GM18861 (cell line): ENCODE measurements around the gene BACE1.
"Not testable (repeated sequence)": the region's sequence is repeated elsewhere in the genome, so short reads cannot be mapped to it uniquely, and the experiment has no call there.

Source experiments
- ATAC-seq: cut with Tn5 transposase; IDR thresholded peaks from one replicate; pipeline ENCODE4 v1.9.1; 2021; ENCODE audit not compliant: unreplicated experiment

BACE1 gene

DNA sequence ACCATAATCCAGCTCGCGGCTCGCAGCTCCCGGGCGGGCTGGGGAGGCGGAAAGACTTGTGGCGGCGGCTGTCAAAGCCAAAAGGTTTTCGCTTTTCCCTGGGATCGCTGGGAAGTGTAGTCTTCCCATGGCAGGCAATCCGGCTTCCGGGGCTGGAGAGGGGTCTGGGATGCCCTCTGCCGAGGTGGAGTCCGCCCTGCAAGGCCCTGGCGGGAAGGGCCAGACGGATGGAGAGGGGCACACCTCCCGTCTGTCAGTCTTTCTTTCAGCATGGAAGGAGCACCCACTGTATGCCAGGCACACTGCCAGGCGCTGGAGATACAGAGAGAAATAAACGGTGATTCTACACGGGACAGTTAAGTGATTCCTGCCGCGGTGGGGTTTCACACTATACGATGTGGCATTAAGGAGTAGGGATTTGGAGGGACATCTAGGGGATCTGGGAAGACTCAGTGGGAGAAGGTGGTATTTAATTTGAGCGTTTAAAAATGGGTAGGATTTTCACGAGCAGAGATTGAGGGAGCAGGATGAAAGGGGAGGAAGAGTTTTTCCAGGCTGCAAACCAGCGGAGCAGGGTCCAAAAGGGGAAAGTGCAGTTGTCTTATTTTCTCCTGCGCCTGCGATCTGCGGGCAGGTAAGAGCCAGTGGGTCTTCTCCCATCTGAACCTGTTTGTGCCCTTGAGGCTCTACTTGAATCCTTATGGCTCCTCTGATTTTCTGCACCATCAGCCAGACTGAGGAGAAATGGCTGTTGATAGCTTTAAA lies at the start of gene BACE1:
Gene BACE1, minus strand, starts transcription at position 60 of the 765 bp plus-strand sequence. CDS start 461 bp downstream, outside the sequence.
- ATAC-seq = no peak

DNA sequence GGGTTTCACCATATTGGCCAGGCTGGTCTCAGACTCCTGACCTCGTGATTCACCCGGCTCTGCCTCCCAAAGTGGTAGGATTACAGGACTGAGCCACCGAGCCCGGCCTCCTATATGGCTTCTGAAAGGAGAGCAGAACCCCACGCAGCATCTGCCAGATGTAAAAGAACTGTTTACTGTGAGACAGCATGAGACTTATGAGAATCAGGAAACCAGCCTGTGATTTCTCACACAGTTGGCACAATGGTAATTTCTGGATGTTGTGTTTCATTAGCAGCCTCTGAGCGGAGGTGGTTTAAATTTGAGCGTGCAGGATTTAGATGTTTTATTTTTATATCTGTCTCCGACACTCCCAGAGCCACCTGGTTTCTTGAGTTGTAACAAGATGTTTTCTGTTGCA lies 45.4 kb upstream of the BACE1 start:
- ATAC-seq = no peak

DNA sequence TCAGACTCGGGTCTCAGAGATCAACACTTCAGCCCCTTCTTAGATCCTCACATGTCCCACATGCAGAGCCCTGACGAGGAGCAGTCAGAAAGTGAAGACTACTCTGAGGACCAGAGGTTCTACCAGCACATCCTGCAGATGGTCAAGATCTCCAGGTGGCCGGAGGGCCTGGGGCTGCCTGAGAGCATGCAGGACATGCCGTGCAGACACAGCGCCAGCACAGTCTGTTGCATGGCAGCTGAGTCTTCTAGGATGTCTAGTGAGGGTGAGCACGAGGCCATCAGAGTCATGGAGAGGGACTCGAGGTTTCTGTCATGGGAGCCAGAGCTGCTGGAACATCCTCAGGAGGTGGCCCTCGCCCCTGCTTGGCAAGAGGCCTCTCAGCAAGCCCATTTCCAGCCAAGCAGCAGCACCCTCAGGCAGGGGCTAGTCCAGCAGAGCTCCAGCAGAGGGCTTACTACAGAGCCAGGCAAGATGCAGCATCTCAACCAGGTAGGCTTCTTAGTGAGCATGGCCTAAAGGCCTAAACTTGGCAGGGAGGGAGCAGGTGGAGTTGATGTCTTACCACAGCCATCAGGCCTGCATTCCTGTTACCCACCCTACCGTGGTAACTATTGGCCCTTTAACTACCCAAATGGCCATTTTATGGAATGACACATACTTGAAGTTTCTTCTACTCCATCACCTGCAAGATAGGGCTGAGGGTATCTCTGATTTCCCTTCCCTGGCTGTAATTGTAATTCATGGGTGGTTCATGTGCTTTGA lies 40.3 kb upstream of the BACE1 start:
- ATAC-seq = no peak

DNA sequence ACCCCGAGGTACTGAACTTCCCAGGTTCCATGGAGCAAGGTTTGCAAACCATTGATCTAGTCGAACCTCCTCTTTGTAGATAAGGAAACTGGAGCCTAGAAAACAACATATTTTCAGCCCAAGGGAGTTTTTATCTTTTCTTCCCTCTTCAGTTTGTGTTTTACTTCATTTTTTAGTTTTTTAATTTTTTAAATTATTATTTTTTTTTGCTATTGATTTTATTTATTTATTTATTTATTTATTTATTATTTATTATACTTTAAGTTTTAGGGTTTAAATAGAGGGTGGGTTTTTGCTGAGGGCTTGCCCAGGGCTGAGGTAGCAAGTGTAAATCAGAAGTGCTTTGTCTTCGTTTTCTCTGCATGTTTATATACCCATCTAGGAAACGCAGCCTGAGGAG lies 38.5 kb upstream of the BACE1 start:
- no peak for ATAC-seq

DNA sequence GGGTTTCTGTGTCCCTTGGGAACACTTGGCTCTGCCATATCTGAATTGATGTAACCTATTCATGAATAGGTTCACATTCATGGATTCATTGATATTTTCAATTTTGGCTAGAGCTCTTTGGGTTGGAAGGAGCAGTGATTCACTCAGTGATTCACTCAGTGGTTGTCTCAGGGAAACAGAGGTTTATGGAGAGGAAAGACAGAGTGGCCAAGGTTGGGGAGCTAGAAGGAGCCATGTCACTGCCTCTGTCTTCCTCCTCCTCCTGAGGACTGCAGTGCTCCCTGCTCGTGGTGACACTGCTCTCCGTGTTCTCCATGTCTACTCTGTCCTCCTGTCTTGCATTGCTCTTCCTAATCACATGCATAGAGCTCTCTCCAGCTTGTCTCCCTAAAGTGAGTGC lies 29.0 kb upstream of the BACE1 start:
- ATAC-seq = no peak

DNA sequence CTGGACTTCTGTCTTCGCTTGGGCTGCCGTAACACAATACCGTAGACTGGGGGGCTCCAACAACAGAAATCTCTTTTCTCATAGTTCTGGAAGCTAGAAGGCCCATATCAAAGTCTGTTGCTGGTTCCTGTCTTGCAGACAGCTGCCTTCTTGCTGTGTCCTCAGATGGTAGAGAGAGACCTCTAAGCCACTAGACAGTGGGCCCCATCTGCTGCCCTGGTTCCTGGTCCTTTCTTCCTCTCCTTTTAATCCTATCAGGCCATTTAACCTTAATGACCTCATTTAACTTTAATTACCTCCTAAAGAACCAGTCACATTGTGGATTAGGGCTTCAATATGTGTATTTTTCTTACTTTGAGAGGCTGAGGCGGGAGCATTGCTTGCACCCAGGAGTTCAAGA lies 21.0 kb upstream of the BACE1 start:
- ATAC-seq = no peak

DNA sequence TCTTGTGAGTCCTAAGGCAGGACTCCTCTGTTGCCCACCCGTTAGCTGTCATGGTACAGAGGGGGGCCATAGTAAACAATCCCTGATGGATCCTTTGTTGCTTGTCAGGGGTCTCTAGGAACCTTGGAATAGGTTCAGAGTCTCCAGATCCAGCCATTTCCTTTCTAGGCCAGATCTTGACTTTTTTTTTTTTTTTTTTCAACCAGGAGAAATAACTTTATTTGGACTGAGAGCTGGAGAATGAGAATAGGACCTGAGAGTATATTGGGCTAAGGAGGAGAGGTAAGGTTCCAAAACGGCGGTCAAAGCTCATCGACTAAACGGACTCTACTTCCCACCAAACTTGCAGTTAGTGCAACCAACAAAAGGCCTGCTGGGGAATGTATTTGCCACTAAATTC lies 19.3 kb upstream of the BACE1 start:
- no peak for ATAC-seq

DNA sequence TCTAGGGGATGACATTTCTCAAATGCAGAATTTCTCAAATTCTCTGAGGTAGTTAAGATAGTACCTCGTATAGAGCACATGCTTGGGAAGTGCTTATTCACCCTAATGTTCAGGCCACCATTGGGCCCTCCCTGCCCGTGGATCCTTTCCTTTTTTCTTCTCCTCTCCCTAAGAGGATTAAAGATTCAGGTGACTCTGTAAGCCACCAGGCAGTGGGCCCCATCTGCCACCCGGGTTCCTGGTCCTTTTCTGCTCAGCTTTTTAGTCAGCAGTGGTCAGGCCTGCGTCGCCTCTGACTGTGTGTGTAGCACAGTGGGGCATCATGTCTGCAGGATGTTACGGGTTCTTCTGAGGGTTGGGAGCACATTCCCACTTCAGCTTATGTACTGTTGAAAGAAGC lies 18.8 kb upstream of the BACE1 start:
- ATAC-seq = no peak

DNA sequence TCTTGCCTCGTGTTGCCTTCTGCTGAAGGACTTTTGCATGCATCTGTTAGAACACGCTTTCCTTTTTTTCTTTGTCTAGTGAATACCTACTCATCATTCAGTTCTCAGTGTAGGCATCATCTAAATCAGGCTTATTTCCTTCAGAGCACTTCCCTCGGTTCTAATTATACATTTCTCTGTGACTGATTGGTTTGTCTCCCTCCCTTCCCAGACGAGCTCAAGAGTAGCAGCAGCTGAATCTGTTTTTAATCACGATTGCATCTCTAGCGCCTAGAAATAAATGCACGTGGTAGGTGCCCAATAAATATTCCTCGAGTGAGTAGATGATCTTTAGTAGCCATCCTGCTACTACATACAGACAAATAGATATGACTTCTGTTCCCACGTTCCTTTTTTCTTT lies 17.9 kb upstream of the BACE1 start:
- no peak for ATAC-seq

DNA sequence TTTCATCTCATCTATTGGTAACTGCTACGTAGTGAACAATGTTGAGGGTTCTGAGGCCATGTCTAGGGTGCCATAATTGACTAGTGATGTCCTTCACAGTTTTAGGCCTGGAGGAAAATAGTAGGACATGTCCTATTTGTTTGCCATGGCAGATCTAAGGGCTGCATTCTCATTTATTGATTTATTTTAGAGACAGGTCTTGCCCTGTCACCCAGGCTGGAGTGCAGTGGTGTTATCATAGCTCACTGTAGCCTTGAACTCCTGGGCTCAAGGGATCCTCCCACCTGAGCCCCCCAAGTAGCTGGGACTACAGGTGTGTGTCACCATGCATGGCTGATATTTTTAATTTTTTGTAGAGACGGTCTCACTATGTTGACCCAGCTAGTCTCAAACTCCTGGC lies 16.8 kb upstream of the BACE1 start:
- ATAC-seq = no peak

DNA sequence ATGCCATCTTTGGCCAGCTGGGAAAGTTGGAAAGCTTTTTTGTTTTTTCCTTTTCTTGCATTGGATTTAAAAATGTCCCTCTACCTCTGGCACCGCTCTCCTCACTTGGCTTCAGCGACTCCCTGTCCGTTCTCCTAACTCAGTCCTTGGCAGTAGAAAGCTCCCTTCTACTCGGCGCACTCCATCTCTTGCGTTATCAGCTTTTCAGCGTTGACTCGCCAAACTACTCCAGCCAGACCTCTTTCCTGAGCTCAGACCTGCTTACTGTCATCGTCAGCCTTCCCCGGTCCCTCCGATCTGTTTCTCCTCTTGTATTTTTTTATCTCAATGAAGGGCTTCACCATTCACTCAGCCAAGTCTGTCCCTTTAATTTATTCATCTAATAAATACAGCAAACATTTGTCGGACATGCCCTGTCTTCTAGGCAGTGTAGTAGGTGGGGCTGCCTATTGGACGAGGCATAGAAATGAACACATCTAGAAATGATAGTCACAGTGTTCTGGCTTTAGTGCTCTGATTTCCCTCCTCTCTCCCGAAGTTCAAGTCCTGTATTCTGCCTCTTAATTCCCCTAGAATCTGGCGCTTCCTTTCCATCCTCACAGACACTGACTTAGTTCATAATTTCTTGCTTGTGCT lies 12.4 kb upstream of the BACE1 start:
- no peak for ATAC-seq

DNA sequence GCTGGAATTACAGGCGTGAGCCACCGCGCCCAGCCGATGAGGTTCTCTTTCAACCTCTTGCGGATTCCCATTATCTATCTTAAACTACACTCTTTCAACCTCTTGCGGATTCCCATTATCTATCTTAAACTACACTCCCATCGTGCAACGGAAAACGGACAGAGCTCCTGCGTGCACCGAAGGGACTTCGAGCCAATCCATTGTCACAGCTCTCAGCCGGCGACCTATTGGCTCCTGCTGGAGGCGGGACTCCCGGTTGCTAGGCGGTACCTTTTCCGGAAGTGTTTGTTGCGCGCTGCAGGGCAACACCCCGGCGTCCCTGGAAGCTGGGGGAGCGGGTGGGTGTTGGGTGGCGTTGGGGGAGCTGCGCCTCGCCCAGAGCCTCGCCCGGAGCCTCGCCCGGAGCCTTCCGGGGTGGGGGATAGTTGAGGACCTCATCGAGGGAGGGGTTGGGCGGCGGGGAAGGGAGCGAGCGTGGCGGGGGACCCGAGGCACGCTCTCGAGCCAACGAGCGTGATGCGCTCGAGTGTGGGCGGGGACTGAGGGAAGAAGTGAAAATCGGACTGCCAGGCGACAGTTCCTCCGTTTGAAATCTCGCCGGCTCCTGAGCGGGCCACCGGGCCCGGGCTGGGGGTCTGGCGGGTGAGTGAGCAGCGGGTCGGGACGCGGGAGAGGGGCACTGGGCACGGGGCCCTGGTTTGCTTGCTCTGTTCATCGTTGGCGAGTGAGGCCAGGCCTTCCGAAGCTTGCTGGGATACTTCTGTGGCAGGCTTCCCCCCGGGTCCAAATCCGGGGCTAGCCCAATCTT lies 11.7 kb upstream of the BACE1 start, which contains the start of gene CEP164:
Gene CEP164, plus strand, starts transcription at position 288 of the 808 bp plus-strand sequence. CDS start 10,733 bp downstream, outside the sequence.
- peak; percentile 92 for ATAC-seq

DNA sequence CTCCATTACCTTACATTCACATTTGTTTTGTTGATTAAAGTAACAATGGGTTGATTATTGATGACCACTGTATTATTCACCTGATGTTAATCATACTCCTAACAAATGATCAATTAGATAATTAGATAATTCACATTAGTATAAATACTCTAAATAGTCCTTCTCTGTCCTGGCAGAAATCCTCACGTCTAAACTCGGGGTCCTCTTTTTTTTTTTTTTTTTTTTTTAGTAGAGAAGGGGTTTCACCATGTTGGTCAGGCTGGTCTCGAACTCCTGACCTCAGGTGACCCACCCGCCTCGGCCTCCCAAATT lies 11.2 kb upstream of the BACE1 start:
- ATAC-seq = not testable (repeated sequence)

DNA sequence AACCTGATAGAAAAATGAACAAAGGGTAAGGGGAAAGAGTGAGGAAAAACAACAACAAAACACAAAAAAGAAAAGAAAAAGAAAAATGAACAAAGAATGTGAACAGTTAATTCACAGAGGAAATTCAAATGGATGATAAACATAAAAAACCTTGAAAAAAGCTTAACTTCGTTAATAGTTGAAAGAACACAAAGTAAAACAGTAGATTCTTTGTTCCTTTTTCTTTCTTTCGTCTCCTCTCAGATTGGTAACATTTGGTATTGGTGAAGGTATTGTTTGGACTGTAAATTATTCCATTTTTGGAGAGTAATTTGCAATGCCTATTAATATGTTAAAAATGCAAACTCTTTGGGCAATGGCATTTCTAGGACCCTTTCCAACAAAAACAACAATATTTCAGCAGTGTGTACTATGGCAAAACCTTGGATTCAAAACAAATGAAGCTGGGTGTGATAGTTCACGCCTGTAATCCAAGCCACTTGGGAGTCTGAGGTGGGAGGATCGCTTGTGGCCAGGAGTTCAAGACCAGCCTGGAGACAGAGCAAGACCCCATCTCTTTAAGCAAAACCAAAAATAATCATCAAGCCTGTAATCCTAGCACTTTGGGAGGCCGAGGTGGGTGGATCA lies 3.3 kb upstream of the BACE1 start:
- ATAC-seq = no peak

DNA sequence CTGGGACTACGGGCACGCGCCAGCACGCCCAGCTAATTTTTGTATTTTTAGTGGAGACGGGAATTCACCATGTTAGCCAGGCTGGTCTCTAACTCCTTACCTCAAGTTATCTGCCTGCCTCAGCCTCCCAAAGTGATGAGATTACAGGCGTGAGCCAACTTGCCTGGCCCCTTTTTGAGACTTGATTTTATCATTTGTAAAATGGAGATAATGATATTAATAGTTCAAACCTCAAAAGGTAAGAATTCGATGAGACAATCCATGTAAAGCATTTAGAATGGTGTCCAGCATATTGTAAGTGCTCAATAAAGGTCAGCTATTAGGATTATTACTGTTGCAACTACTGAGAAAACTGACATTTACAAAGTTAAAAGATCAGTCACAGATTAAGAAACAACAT lies 2.7 kb upstream of the BACE1 start:
- ATAC-seq = no peak

DNA sequence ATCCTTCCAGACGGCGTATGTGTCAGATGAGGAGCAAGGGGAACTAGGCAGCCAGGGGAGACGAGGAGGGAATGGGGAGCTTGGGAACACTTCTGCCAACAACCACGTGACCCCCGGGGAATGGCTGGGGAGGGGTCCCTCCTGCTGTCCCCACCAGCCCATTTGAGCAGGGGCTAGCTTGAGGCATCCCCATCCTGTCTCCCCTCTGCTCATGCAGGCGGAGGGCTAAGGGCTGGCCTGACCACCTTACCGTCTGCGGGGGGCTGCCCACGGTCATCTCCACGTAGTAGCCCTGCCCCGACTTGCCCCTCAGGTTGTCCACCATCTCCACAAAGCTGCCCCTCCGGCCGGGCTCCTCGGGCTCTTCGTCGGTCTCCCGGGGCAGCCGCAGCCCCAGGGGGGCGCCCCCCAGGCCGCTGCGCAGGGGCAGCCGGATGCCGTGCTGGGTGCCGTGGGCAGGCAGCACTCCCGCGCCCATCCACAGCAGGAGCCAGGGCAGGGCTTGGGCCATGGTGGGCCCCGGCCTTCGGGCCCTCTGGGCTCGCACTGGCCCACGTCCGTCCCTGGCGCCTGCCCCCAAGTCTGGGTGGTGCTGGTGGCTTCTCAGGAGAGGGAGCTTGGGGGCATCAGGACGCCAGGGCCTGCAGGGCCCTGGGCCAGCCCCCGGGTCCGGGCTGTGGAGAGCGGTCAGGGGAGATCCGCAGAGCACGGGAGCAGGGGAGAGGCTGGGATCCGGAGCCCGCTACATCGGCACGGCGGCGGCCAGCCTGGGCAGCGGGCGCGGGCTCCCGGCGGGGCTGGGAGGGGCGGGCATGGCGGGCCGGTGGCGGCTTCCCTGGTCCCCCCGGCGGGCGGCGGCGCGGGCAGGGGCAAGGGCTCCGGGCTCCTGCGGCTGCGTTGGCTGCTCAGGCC lies 515 bp downstream of the BACE1 start:
- ATAC-seq = no peak

DNA sequence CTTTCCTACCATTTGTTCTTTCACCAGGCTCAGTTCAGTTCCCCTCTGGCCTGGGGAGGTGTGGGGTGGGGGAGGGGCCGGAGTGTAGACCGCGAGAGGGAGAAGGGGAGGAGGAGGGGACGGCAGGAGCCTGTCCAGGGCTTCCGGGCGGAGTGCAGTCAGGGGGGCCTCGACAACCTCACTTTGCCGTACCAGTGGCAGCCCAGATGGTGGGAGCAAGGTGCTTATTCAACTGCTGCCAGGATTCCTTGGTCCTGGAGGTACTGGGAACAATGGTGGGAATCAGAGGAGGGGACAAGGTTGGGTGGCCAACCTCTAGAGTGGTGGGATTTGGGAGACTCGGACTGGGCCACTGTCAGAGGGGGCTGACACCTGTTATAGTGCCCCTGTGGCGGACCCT lies 1.2 kb downstream of the BACE1 start:
- no peak for ATAC-seq

DNA sequence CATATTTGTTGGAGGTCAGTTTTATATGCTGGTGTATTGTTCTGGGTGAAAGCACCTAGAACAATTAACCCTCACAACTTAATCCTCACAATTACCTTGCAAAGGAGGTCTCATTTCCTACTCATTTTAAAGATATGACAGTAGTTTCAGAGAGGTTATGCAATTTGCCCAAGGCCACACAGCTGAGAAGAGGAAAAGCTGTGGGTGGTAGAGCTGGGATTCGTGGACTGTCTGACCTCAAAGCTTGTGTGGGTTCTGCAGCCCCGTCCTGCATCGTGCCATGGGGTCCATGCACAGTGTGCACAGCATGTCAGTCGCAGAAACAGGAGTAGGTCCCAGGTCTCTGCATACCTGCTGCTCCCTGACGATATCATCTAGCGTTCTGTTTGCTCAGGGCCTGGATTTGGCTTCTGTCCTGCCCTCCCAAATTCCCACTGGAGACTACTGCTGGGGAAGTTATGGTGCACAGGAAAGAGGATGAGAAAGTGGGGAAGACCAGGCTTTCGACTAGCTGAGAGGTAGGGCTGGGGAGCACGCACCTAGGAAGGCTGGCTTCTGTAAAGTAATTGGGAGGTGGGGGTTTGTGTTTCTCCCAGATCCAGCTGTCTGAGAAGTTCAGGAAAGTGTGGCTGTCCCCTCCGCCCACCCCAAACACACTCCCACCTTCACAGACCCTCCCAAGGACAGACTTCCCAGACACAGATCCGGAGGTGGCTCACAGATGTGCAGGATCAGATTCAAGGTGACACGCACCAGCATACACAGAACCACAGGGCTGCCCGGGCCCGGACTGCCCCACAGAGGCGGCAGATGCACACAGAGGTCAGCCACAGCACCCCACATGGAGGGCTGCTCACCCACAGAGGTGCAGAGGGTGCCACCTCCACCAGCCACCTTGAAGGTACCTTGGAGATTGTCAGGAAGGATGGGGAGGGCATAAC lies 2.0 kb downstream of the BACE1 start:
- no peak for ATAC-seq

DNA sequence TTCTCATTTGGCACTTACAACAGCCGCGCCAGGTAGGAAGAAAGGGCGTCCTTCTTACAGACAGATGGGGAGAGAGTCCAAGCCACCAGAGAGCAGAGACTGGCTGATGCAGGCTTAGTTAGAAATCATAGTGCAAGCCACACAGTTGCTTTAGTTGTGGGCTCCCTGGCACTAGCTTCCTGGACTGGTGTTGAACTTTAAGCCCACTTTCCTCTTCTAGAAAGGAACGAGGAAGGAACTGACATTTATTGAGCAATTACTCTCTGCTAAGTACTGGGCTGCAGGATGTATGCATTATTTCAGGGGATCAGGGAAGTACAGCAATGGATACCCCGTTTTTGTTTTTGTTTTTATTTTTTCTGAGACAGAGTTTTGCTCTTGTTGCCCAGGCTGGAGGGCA lies 3.0 kb downstream of the BACE1 start:
- no peak for ATAC-seq
